HG03558 (cell line): ENCODE data around the gene GAL3ST2.
"Not testable (repeated sequence)": the region's sequence is repeated elsewhere in the genome, so short reads cannot be mapped to it uniquely, and the experiment has no call there.

Experiments used
- ATAC-seq: cut with Tn5 transposase; IDR thresholded peaks from one replicate; pipeline ENCODE4 v1.9.1; 2021; ENCODE audit warnings: moderate number of reproducible peaks; ENCODE audit not compliant: unreplicated experiment; ENCODE audit errors: extremely low read depth

The GAL3ST2 gene

DNA sequence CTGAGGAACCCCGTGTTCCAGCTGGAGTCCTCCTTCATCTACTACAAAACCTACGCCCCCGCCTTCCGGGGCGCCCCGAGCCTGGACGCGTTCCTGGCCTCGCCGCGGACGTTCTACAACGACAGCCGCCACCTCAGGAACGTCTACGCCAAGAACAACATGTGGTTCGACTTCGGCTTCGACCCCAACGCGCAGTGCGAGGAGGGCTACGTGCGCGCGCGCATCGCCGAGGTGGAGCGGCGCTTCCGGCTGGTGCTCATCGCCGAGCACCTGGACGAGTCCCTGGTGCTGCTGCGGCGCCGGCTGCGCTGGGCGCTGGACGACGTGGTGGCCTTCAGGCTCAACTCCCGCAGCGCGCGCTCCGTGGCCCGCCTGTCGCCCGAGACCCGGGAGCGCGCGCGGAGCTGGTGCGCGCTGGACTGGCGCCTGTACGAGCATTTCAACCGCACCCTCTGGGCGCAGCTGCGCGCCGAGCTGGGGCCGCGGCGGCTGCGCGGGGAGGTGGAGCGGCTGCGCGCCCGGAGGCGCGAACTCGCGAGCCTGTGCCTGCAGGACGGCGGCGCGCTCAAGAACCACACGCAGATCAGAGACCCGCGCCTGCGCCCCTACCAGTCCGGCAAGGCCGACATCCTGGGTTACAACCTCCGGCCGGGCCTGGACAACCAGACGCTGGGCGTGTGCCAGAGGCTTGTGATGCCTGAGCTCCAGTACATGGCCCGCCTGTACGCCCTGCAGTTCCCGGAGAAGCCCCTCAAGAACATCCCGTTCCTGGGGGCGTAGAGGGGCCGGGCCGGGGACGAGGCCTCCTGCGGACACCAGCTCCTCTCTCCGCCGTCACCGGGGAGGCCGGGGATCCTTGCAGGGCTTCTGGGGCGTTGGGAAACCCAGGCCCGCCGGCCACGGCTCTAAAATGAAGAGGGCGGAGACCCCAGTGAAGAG is 27.0 kb downstream of the GAL3ST2 start:
- ATAC-seq: no peak

DNA sequence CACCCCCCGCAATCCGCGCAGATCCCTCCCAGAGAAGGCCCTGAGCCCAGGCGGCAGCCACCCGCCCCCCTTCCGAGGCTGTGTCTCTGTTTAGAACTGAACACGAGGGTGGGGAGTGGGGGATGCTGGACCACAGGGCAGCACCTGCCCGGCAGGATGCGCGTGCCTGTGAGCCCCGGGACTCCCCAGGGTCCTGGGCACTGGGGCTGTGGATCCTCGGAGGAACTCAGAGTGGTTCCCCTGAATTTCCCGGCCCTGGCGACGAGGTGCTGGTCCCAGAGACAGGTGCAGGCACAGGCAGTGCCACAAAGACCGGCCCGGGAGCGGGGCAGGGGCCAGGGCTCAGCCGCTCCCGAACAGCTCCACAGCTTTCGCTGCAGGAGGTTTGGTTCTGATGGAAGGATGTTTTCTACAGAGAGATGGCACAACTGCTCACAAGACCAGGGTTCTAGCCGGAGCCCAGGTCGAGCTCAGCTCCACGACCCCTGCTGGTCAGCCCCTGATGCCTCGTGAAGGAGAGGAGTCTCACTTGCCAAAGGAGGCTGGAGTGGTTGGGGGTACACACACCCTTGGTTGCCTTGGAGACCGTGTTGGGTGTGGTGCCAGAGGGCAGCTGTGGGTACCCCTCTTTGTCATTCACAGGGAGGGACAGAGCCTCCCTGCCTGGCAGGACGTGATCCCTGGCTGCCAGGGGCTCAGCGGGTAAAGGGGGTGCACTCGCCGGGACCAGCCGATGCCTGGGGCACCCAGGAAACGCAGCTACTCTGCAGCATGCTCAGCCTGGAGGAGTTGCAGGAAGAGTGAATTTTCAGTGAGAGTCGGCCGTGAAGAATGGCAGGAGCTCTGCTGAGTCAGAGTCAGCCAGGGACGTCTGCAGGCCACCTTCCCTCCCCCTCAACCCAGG is 28.0 kb downstream of the GAL3ST2 start:
- ATAC-seq: no peak

DNA sequence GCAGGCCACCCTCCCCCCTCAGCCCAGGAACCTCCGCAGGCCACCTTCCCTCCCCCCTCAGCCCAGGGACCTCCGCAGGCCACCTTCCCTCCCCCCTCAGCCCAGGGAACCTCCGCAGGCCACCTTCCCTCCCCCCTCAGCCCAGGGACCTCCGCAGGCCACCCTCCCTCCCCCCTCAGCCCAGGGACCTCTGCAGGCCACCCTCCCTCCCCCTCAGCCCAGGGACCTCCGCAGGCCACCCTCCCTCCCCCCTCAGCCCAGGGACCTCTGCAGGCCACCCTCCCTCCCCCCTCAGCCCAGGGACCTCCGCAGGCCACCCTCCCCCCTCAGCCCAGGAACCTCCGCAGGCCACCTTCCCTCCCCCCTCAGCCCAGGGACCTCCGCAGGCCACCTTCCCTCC is 29.6 kb downstream of the GAL3ST2 start:
- not testable (repeated sequence) for ATAC-seq

DNA sequence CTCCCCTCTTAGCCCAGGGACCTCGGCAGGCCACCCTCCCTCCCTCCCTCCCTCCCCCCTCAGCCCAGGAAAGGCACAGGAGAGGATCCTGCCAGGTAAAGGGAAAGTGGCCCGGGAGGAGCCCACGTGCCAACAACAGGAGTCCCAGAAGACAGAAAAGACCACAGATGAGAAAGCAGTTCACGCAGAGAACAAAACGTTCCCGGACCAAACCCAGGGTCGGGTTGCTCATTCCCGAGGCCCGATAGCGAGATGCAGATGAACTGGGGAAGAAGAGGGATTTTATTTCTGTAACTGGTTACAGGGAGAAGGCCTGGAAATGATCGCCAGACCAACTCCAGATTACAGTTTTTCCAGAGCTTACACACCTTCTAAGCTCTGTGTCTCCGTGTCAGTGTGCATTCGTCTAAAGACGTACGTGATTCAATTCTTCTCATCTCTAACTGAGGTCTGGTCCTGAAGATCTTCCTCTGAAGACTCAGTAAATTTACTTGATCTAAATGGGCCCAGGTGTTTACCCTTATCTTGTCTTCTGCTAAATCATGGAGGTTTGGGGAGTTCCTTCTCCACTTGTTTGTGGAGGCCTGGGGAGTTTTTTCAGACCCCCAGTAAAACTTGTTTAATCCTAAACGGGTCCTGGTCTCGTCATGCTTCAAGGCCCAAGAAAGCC is 31.6 kb downstream of the GAL3ST2 start:
- no peak for ATAC-seq

DNA sequence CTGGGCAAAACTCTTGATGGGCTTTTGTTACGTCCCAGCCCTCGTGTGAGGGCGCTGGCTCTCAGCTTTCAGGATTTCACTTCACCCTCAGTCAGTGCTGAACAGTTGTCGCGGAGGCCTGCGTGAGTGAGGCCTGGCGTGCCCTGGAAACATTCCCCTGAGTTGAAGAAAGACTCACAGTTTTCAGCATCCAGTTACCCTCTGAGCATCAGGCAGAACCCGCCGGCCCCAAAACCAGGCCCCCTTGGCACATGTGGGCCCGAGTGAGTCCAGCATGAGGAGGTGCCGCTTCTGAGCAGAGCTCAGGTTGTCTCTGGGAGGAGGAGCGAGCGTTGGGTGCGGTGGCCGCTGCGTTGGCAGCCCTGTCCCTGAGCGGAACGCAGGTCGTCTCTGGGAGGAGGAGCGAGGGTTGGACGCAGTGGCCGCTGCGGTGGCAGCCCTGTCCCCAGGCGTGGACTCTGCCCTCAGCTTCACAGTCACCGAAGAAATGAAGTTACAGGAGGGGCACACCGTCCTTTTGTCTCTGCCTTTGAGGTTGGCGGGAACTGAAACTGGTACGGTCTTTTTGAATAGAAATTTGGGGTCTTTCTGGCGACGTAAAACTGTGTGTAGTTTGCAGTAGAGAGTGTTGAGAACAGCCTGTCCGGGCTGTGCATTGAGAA is 32.2 kb downstream of the GAL3ST2 start, which contains the start of gene NEU4:
TSS of gene NEU4 (plus strand) at position 473 of the 662 bp plus-strand sequence. CDS start 5,292 bp downstream, outside the sequence.
- no peak for ATAC-seq

DNA sequence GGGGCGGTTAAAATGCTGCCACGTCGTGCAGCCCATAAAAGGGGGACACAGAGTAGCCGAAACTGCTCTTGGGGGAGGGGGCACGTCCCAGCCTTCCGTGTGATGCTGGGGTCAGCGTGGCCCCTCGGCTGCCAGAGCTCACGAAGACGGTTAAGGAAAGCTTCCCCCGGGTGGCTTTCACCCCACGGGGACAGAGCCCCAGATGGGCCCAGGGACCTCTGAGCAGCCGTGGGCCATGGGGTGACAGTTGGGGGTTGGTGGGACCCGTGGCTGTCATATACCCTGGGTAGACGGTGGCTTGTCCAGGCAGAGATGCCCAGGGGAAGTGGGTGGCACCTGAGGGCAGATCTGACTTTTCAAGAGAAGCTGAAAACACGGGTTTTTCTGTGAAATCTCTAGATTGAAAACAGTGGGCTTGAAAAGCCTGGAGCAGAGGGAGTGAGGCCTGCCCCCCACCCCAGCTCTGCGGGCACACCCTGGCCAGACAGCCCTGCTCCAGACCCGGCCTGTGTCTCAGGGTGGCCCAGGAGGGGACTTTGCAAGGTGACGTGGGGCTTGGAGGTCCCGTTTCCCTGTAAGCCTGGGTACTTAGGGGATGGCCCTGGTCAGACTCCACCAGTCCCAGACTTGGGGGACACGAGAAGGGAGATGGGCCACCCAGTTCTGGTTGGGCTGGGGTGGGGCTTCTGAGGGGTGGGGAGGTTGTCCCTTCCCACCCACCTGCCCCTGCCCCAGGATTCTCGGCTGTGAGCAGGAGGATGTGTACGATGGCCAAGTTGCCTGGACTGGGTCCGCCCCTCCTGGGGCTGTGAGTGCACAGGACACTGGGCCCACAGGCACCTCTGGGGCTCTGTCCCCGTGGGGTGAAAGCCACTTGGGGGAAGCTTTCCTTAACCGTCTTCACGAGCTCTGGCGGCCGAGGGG is 33.0 kb downstream of the GAL3ST2 start:
- no peak for ATAC-seq

DNA sequence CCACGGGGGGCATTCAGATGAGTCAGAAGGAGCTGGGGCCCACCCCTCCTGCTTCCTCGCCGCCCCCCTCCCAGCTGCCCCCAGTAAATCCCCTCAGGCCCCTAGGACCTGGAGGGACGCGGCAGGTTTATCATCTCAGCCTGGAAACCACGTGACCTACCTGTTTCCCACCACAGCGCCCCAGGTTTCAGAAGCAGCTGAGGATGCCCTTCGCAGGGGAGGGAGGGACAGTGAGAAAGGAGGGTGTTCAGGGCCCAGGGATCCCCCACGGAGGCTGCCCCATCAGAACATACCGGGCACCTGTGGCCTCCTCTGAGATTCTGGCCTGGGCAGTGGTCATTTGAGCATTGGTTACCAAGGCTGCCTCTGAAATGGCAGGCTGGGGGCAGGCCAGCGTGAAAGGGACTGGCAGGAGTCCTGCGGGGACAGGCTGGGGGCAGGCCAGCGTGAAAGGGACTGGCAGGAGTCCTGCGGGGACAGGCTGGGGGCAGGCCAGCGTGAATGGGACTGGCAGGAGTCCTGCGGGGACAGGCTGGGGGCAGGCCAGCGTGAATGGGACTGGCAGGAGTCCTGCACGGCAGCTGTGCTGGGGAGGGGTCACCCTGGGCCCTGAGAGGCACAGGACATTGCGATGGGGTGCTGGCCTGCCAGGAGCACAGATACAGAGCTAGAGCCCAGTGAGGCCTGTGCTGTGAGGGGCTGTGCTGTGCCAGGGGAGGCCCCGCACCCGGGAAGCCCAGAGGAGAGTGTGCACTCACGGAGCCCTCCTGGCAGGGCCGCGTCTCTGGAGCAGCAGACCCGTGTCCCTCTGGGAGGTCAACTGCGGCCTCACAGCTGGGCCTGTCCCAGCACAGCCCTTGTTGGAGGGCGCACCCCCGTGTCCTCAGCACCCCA is 33.9 kb downstream of the GAL3ST2 start:
- ATAC-seq: no peak

DNA sequence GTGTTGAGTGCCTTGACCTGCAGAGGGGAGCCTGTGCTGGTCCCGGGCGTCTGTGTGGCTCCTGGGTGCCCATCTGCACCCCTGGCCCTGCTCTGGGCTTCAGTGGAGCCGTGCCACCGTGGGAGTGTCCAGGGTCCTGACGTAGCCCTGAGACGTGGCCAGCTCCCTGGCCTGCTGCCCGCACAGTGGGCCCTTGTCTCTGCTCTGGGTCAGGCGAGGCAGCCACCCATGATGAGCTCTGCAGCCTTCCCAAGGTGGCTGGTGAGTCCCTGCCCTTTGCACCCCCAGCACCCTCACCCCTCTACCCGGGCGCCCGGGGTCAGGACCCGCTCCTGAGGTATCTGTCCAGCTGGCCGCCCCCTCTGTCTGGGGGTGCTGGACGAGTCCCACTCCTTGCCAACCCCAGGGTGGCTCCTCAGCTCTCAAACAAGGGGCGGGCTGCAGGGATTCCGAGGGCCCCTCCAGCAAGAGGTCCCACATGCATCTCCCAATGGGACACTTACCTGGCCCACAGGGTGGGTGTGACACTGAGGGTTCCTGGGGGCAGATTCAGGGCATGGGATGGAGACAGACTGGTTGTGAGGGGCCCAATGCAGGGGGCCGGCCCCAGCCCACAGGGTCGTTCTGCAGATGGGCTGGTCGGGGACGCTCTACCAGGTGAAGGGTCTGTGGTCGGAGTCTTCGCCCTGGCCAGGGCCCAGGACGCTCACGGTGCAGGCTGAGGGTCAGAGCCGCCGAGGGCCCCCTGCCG is 34.8 kb downstream of the GAL3ST2 start:
- no peak for ATAC-seq

DNA sequence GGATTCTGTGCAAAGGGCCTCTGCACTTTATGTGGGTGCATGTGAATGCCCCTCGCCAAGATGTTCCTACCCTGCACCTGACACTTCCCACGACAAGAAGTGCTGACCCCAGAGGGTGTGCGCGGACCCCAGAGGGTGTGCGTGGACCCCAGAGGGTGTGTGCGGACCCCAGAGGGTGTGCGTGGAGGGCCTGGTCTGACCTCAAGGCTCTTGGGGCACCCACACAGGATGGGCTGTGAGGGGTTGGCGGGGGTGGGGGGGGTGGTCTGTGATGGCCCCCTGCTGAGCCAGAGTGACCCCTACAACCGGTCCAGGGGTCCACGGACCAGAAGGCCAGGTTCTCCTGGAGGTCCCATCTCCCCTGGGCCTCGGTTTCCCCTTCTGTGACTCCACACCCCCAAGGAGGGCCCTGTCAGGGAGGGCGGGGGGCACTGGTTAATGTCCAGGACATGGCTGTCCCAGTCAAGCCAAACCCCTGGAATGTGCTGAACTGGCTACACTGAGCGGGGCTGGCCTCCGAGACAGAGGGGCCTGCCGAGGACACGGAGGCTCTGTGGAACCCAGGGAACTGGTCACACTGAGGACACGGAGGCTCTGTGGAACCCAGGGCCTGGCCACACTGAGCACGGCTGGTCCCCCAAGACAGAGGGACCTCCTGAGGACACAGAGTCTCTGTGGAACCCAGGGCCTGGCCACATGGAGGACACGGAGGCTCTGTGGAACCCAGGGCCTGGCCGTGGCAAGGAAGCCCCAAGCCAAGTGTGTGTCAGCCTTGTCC is 35.5 kb downstream of the GAL3ST2 start:
- no peak for ATAC-seq

DNA sequence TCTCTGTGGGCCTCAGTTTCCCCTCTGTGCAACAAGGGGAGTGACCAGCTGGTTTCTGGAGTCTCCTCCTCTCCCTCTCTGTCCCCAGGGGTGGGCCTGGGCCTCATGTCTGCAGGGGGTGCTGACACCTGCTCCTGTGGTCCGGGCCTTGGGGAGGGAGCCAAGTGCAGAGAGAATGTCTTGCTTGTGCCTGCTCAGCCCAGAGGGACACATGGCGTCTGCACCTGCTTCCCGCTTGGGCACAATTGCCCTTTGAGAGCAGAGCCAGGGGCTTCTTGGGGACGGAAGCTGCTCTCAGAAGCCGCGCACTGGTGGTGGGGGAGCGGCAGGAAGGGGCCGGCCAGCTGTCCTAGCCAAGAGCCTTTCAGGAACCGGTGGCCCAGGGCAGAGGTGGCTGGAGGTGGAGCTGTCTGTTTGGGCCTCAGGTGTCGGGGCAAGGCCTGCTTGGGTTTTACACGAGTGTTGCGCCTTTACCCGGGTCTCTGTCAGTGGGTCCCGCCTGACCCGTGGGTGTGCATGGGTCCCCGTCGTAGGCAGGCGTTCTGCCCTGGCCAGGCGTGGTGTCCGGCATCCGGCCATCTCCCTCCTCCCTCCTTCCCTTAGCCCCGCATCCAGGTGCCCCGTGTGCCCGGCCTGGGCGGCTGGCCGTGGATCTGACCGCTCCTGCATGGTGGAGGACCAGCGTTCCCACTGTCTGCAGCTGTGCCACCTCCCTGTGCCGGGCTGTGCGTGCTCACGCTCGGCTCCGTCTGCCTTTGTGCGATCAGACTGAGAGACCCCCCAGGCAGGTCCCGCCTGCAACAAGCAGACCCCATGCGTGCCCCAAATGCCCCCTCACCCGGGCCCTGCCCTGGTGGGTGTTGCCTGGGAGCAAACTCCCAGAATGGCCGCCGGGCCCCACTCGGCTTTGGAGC is 36.4 kb downstream of the GAL3ST2 start:
- ATAC-seq: no peak

DNA sequence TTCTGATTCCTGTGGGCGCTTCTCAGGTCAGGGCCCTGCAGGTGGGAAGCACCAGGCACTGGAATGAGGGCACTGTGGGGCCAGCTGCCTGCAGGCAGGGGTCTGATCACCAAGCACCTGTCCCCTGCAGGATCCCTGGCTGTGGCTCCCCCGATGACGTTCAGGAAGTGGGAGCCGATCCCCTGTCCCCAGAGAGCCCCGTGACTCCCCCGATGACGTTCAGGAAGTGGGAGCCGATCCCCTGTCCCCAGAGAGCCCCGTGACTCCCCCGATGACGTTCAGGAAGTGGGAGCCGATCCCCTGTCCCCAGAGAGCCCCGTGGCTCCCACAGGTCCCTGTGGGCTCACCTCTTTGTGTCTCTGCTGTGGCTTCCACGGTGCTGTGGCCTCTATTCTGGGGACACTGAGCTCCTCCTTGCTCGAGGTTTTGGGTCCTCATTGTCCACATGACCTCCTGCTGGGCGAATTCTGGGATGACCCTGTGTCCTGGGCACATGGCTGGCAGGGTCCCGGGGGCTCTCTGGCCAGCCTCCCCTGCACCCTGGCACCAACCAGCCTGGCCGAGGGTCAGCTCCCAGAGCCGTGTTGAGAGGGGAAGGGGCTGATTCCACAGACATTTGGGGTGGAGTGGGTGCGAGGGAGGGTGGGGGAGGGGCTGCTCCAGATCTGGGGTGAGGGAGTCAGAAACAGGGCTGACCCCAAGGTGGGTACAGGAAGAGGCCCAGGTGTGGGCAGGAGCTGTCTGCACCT is 37.2 kb downstream of the GAL3ST2 start:
- ATAC-seq: no peak

DNA sequence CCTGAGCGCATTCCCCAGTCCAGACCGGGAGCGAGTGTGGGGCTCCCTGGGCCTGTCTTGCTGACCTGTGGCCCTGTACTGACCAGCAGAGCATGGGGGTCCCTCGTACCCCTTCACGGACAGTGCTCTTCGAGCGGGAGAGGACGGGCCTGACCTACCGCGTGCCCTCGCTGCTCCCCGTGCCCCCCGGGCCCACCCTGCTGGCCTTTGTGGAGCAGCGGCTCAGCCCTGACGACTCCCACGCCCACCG is 37.7 kb downstream of the GAL3ST2 start:
- ATAC-seq: no peak

DNA sequence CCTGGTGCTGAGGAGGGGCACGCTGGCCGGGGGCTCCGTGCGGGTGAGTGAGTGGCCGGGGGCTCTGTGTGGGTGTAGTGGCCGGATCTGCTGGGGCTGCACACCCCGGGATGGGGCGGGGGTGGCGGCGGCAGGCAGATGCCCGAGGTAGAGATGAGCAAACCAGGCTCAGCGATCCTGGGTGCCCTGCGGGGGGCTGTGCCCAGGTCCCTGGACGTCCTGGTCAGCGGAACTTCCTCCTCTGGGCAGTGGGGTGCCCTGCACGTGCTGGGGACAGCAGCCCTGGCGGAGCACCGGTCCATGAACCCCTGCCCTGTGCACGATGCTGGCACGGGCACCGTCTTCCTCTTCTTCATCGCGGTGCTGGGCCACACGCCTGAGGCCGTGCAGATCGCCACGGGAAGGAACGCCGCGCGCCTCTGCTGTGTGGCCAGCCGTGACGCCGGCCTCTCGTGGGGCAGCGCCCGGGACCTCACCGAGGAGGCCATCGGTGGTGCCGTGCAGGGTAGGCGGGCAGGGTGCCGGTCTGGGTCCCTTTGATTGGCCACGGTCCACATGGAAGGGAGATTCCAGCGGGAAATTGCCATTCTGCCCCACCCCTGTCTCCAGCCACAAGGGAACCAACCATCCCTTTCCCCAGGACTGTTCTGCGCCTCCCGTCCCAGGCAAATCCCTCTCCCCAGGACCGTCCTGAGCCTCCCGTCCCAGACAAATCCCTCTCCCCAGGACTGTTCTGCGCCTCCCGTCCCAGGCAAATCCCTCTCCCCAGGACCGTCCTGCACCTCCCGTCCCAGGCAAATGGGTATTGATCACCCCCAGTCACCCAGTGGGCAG is 38.2 kb downstream of the GAL3ST2 start:
- no peak for ATAC-seq
